OCI-LY3 (cell line): ENCODE measurements around the gene GMPR.

Experiments
- H2AFZ ChIP-seq: fragments of 200-600, 300-600 bp; shearing (Covaris generic); 2 replicates; pipeline ENCODE4 v1.6.0; 2014; ENCODE audit warnings: antibody characterized with exemption, low read depth, low read length
- H3K27ac ChIP-seq: fragments of 200-600, 300-600 bp; sonication (generic); 2 replicates; pipeline ENCODE4 v1.5.1; 2014; ENCODE audit warnings: mild to moderate bottlenecking, low read length, moderate library complexity, mixed read lengths
- H3K27me3 ChIP-seq: fragments of 200-600, 300-600 bp; sonication (generic); 2 replicates; pipeline ENCODE4 v1.6.1; 2014; ENCODE audit warnings: low read depth, low read length, mixed read lengths
- H3K36me3 ChIP-seq: fragments of 200-600, 300-600 bp; sonication (generic); replicated peaks from 2 replicates; pipeline ENCODE3; 2014; ENCODE audit warnings: low read depth, low read length, mixed read lengths
- H3K4me1 ChIP-seq: fragments of 300-600, 200-600 bp; sonication (generic); 2 replicates; pipeline ENCODE4 v1.6.1; 2014; ENCODE audit warnings: low read length, mixed read lengths
- H3K4me2 ChIP-seq: fragments of 200-600, 300-600 bp; sonication (generic); 2 replicates; pipeline ENCODE4 v1.6.1; 2014; ENCODE audit warnings: low read length, mixed read lengths
- H3K4me3 ChIP-seq: fragments of 300-600, 200-600 bp; sonication (generic); 2 replicates; pipeline ENCODE4 v1.5.1; 2014; ENCODE audit warnings: antibody characterized with exemption, mild to moderate bottlenecking, low read length, moderate library complexity
- H3K79me2 ChIP-seq: fragments of 300-600, 200-600 bp; shearing (Covaris generic); 2 replicates; pipeline ENCODE4 v1.6.1; 2014; ENCODE audit warnings: mild to moderate bottlenecking, low read length, mixed read lengths
- H3K9ac ChIP-seq: fragments of 300-600, 200-600 bp; shearing (Covaris generic); 2 replicates; pipeline ENCODE4 v1.6.0; 2014; ENCODE audit warnings: mild to moderate bottlenecking, low read length, moderate library complexity
- H3K9me3 ChIP-seq: fragments of 200-600, 300-600 bp; shearing (Covaris generic); 2 replicates; pipeline ENCODE4 v1.6.1; 2014; ENCODE audit warnings: low read length, mixed read lengths; ENCODE audit not compliant: insufficient read depth
- H4K20me1 ChIP-seq: fragments of 200-600, 300-600 bp; sonication (generic); 2 replicates; pipeline ENCODE4 v1.6.1; 2016; ENCODE audit warnings: low read length, mixed read lengths; ENCODE audit not compliant: insufficient read depth
- CTCF ChIP-seq: fragments of 200-600, 300-600 bp; sonication (generic); IDR thresholded peaks from 2 replicates; pipeline ENCODE4 v1.5.1; 2014; ENCODE audit warnings: antibody characterized with exemption, low read length, low read depth
- EZH2phosphoT487 ChIP-seq: fragments of 200-600 bp; shearing (Covaris generic); IDR thresholded peaks from 2 replicates; pipeline ENCODE4 v1.6.1; 2018; ENCODE audit warnings: antibody characterized with exemption, mixed run types, low read depth

The GMPR gene

DNA sequence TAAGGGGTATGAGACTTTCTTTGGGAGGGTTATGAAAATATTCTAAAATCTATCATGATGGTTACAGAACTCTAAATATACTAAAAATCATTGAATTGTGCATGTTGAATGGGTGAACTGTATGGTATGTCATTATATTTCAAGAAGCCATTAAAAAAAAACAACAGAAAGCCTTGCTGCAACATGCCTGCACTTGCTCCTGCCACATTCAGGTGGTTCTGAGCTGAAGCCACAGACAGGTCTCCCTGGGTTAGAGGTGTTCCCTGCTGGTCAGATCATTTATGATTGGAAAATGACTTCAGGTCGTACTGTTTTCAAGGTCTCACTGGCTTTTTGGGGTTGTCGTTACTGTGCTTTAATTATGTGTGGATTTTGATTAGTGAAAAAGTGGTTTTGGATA, 13.3 kb downstream of the GMPR start:
- TF ChIP-seq CTCF (no peak), EZH2phosphoT487 (no peak)
- Histone ChIP-seq H3K9ac (no peak overlapping the region), H3K27me3 (no peaks in the 10 kb centered on the region), H3K79me2 (no peaks in the 10 kb centered on the region), H3K4me2 (no peak overlapping the region), H3K27ac (no peak overlapping the region), H3K36me3 (no peaks in the 10 kb centered on the region), H2AFZ (no peak overlapping the region), H3K4me1 (no peaks in the 10 kb centered on the region), H3K9me3 (no peaks in the 10 kb centered on the region), H4K20me1 (no peaks in the 10 kb centered on the region), H3K4me3 (no peak overlapping the region)

DNA sequence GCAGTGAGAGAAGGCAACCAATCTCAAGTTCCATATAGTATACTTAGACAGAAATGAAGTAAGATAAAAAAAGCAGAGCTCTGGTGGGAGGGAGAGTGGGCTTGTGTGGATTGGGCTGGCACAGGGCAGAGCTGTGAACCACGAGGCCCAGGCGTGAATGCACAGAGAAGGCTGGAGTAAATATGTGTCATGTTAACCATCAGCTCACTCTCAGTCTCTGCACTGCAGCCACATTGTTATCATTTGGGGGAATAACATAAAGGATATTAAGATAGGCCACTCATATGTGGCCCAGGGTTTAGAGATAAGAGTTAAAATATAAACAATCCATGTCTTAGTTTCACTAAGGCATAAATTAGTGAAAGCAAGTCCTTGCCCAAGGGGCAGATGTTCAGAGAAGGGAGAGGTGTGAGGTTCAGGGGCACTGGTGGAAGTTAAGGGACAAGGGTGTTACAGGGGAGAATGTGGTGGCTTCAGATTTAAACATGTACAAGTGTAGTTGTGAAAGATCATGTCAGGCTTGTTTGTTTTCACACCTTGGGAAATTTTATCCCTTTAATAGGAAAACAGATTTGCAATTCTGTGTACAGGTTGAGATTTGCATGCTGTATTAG, 14.4 kb downstream of the GMPR start:
- H3K79me2 ChIP-seq = no peaks in the 10 kb centered on the region
- no peaks in the 10 kb centered on the region for H4K20me1 ChIP-seq
- no peak overlapping the region for H3K4me3 ChIP-seq
- no peak overlapping the region for H2AFZ ChIP-seq
- TF ChIP-seq CTCF = no peak
- TF ChIP-seq EZH2phosphoT487 = no peak
- no peaks in the 10 kb centered on the region for H3K9me3 ChIP-seq
- no peak overlapping the region for H3K9ac ChIP-seq
- no peaks in the 10 kb centered on the region for H3K4me1 ChIP-seq
- peaks cover 4% of the 10 kb centered on the region; the same call in 1 of the 2 replicates for H3K27me3 ChIP-seq
- H3K27ac ChIP-seq = no peak overlapping the region
- no peak overlapping the region for H3K4me2 ChIP-seq
- no peaks in the 10 kb centered on the region for H3K36me3 ChIP-seq

- no peaks in the 10 kb centered on the region for H4K20me1 ChIP-seq
- no peak overlapping the region for H3K27ac ChIP-seq
- no peaks in the 10 kb centered on the region for H3K4me1 ChIP-seq
- H3K9me3 ChIP-seq = no peaks in the 10 kb centered on the region
- no peak for TF ChIP-seq EZH2phosphoT487
- TF ChIP-seq CTCF = no peak
- H3K4me2 ChIP-seq = no peak overlapping the region
- no peaks in the 10 kb centered on the region for H3K36me3 ChIP-seq
- no peak overlapping the region for H3K9ac ChIP-seq
- no peak overlapping the region for H2AFZ ChIP-seq
- H3K79me2 ChIP-seq = no peaks in the 10 kb centered on the region
- no peak overlapping the region for H3K4me3 ChIP-seq
- H3K27me3 ChIP-seq = peaks cover 9% of the 10 kb centered on the region; the same call in 1 of the 2 replicates
Measured at GRCh38 chr6:16253399-16254144, 15.2 kb downstream of the GMPR start.

GRCh38 chr6:16254535-16254934, 16.1 kb downstream of the GMPR start:
- Histone ChIP-seq H3K4me3 (no peak overlapping the region), H3K4me2 (no peak overlapping the region), H3K4me1 (no peaks in the 10 kb centered on the region), H3K27me3 (peaks cover 9% of the 10 kb centered on the region; the same call in 1 of the 2 replicates), H2AFZ (no peak overlapping the region), H3K27ac (no peak overlapping the region), H4K20me1 (no peaks in the 10 kb centered on the region), H3K36me3 (no peaks in the 10 kb centered on the region), H3K79me2 (no peaks in the 10 kb centered on the region), H3K9ac (no peak overlapping the region), H3K9me3 (no peaks in the 10 kb centered on the region)
- no peak for TF ChIP-seq CTCF
- TF ChIP-seq EZH2phosphoT487 = no peak
